Measurements from ENCODE around the gene SOX4.

The SOX4 gene

GRCh38 chr6:21594416-21595281, 1.1 kb downstream of the SOX4 start:
- DNase-seq (ENCODE audit: low spot score) = peak; percentile 68

GRCh38 chr6:21595285-21596144, 2.0 kb downstream of the SOX4 start:
- DNase-seq (ENCODE audit: low spot score) = peak; percentile 61

GRCh38 chr6:21596145-21596948, 2.8 kb downstream of the SOX4 start:
- peak; percentile 75 for DNase-seq (ENCODE audit: low spot score)

- no peak for DNase-seq (ENCODE audit: low spot score)
These were observed 3.6 kb downstream of the SOX4 start for GRCh38 chr6:21596949-21597682.

- DNase-seq (ENCODE audit: low spot score) = no peak
These were observed 4.5 kb downstream of the SOX4 start for GRCh38 chr6:21597801-21598673.

- no peak for DNase-seq (ENCODE audit: low spot score)
These were observed 5.1 kb downstream of the SOX4 start for GRCh38 chr6:21598674-21599023.

- DNase-seq (ENCODE audit: low spot score) = no peak
These were observed 5.6 kb downstream of the SOX4 start for GRCh38 chr6:21599051-21599696.

- DNase-seq (ENCODE audit: low spot score) = no peak
These were observed 7.9 kb downstream of the SOX4 start for GRCh38 chr6:21601339-21601923.

- DNase-seq (ENCODE audit: low spot score) = no peak
These were observed 8.4 kb downstream of the SOX4 start for GRCh38 chr6:21601932-21602390.

- no peak for DNase-seq (ENCODE audit: low spot score)
These were observed 9.8 kb downstream of the SOX4 start for GRCh38 chr6:21603082-21603952.

GRCh38 chr6:21604081-21604480, 10.5 kb downstream of the SOX4 start:
- DNase-seq (ENCODE audit: low spot score) = no peak

GRCh38 chr6:21605166-21605565, 11.6 kb downstream of the SOX4 start:
- DNase-seq (ENCODE audit: low spot score) = no peak

GRCh38 chr6:21608601-21609000, 15.1 kb downstream of the SOX4 start:
- no peak for DNase-seq (ENCODE audit: low spot score)

- no peak for DNase-seq (ENCODE audit: low spot score)
These were observed 16.4 kb downstream of the SOX4 start for GRCh38 chr6:21609881-21610329.

- no peak for DNase-seq (ENCODE audit: low spot score)
These were observed 16.8 kb downstream of the SOX4 start for GRCh38 chr6:21610341-21610740.

GRCh38 chr6:21611485-21611884, 17.9 kb downstream of the SOX4 start:
- no peak for DNase-seq (ENCODE audit: low spot score)

- DNase-seq (ENCODE audit: low spot score) = no peak
These were observed 18.7 kb downstream of the SOX4 start for GRCh38 chr6:21612067-21612745.

GRCh38 chr6:21613809-21614208, 20.3 kb downstream of the SOX4 start:
- DNase-seq (ENCODE audit: low spot score) = no peak
